SK-N-SH (cell line): ENCODE results near the gene GANC.

Experiments
- EP300 ChIP-seq, 2 experiments: IDR thresholded peaks; 2 replicates each; pipeline versions ENCODE4 v1.4.0 to v1.6.1; 2012; ENCODE audit warnings: borderline replicate concordance in 1 of 2, low read depth in 1 of 2, low read length in 1 of 2
- EZH2phosphoT487 ChIP-seq: fragments of 200-600 bp; sonication (generic); IDR thresholded peaks from 2 replicates; pipeline ENCODE4 v1.6.1; 2017; ENCODE audit warnings: low read depth, mixed run types, mild to moderate bottlenecking, antibody characterized with exemption, moderate library complexity, borderline replicate concordance
- POLR2AphosphoS5 ChIP-seq: IDR thresholded peaks from 2 replicates; pipeline ENCODE4 v1.6.1; 2012; ENCODE audit warnings: low read depth, low read length
- TAF1 ChIP-seq: IDR thresholded peaks from 2 replicates; pipeline ENCODE4 v1.6.1; 2012; ENCODE audit warnings: low read depth, mild to moderate bottlenecking, low read length, moderate library complexity, borderline replicate concordance
- USF1 ChIP-seq: IDR thresholded peaks from 2 replicates; pipeline ENCODE4 v1.4.0; 2012; ENCODE audit warnings: low read depth, borderline replicate concordance
- USF2 ChIP-seq: fragments of 150-350 bp; IDR thresholded peaks from 2 replicates; pipeline ENCODE4 v1.6.1; 2017; ENCODE audit warnings: antibody characterized with exemption, low read length, low read depth, borderline replicate concordance
- YY1 ChIP-seq: IDR thresholded peaks from 2 replicates; pipeline ENCODE4 v1.4.0; 2012; ENCODE audit warnings: low read depth, mild to moderate bottlenecking
- TF ChIP-seq, protein P1 (sequence below): IDR thresholded peaks from 2 replicates; pipeline ENCODE4 v1.4.0; 2012; ENCODE audit warnings: low read depth
- TF ChIP-seq, protein P2 (sequence below): fragments of 200-600 bp; sonication (generic); IDR thresholded peaks from 2 replicates; pipeline ENCODE4 v1.6.1; 2017; ENCODE audit warnings: antibody characterized with exemption, mild to moderate bottlenecking, moderate library complexity
- TF ChIP-seq, protein P3 (sequence below): IDR thresholded peaks from 2 replicates; pipeline ENCODE4 v1.4.0; 2012; ENCODE audit warnings: low read depth, borderline replicate concordance

DNA sequence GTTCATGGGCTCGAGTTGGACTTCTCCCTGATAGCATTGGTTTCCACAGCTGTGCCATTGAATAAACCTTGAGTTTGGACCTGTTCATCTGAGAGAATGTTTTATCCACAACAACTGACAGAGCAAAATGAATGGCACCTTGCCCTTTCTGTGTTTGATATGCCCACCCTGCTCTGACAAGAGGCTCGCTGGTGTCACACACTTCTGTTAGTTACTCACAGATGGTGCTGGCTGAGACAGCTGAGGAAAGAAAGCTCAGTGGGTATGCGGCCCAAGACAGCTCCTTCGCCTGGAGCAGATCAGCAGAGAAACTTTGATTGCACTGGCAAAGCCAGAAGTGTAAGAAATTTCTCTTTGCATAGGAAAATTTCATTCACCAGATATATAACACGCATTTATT, 83.8 kb downstream of the GANC start:
- TF ChIP-seq USF1 (no peak), USF2 (no peak), POLR2AphosphoS5 (no peak), EP300 (IDR thresholded peaks at IDR 0.05; ENCODE audit: borderline replicate concordance in 1 of 2, low read depth in 1 of 2, low read length in 1 of 2) (no peak), YY1 (no peak), TAF1 (no peak), EZH2phosphoT487 (no peak)
- TF ChIP-seq, protein P1, sequence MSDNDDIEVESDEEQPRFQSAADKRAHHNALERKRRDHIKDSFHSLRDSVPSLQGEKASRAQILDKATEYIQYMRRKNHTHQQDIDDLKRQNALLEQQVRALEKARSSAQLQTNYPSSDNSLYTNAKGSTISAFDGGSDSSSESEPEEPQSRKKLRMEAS, result no peak
- TF ChIP-seq, protein P2, sequence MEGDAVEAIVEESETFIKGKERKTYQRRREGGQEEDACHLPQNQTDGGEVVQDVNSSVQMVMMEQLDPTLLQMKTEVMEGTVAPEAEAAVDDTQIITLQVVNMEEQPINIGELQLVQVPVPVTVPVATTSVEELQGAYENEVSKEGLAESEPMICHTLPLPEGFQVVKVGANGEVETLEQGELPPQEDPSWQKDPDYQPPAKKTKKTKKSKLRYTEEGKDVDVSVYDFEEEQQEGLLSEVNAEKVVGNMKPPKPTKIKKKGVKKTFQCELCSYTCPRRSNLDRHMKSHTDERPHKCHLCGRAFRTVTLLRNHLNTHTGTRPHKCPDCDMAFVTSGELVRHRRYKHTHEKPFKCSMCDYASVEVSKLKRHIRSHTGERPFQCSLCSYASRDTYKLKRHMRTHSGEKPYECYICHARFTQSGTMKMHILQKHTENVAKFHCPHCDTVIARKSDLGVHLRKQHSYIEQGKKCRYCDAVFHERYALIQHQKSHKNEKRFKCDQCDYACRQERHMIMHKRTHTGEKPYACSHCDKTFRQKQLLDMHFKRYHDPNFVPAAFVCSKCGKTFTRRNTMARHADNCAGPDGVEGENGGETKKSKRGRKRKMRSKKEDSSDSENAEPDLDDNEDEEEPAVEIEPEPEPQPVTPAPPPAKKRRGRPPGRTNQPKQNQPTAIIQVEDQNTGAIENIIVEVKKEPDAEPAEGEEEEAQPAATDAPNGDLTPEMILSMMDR, result no peak
- TF ChIP-seq, protein P3, sequence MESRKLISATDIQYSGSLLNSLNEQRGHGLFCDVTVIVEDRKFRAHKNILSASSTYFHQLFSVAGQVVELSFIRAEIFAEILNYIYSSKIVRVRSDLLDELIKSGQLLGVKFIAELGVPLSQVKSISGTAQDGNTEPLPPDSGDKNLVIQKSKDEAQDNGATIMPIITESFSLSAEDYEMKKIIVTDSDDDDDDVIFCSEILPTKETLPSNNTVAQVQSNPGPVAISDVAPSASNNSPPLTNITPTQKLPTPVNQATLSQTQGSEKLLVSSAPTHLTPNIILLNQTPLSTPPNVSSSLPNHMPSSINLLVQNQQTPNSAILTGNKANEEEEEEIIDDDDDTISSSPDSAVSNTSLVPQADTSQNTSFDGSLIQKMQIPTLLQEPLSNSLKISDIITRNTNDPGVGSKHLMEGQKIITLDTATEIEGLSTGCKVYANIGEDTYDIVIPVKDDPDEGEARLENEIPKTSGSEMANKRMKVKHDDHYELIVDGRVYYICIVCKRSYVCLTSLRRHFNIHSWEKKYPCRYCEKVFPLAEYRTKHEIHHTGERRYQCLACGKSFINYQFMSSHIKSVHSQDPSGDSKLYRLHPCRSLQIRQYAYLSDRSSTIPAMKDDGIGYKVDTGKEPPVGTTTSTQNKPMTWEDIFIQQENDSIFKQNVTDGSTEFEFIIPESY, result no peak
